Caco-2 (cell line): Measurements from ENCODE around the gene SLC43A3. TPM values are rescaled to one million over a fixed set of nuclear protein-coding genes. Genes with fewer than 3 reads are reported as not detected.
A peak's percentile ranks its signal among the peaks of the same experiment; 100 is the strongest.

Experiments used
- BruUV-seq: library from RNA; stranded (reverse); fragments of 400-500 nt; replicated peaks from 2 replicates; lab custom pipeline; 2021; lab: Mats Ljungman, UMichigan
- CTCF ChIA-PET: fragments of 300-600 bp; sonication (Branson Sonifier 250); formaldehyde crosslinking; loops from one replicate; lab custom pipeline; 2022; ENCODE audit warnings: antibody characterized with exemption; lab: Charles Lee
- POLR2A ChIA-PET: fragments of 300-600 bp; sonication (Branson Sonifier 250); formaldehyde crosslinking; loops from one replicate; lab custom pipeline; 2022; ENCODE audit warnings: antibody characterized with exemption; lab: Charles Lee
- DNase-seq, 2 experiments: peaks; one replicate each; pipeline versions ENCODE4 v3.0.0 to v3.0.0-alpha.2; 2020 to 2022
- H3K27me3 ChIP-seq: replicated peaks from 2 replicates; pipeline ENCODE4 v1.6.0; 2011; ENCODE audit warnings: low read length; ENCODE audit not compliant: control insufficient read depth, insufficient read depth
- H3K36me3 ChIP-seq: 2 replicates; pipeline ENCODE4 v1.5.1; 2011; ENCODE audit warnings: low read length; ENCODE audit not compliant: control insufficient read depth, insufficient read depth
- H3K4me1 ChIP-seq: fragments of 250-450 bp; sonication (Bioruptor Pico); 2 replicates; pipeline ENCODE4 v1.5.1; 2020; ENCODE audit warnings: mild to moderate bottlenecking
- H3K4me3 ChIP-seq: 2 replicates; pipeline ENCODE4 v1.5.1; 2011; ENCODE audit warnings: low read depth, mild to moderate bottlenecking, control low read depth, low read length
- H3K9me3 ChIP-seq: fragments of 250-450 bp; sonication (Bioruptor Pico); 2 replicates; pipeline ENCODE4 v1.5.1; 2020; ENCODE audit warnings: mild to moderate bottlenecking, moderate library complexity
- H3K27ac Mint-ChIP-seq: one replicate; pipeline ENCODE4 v1.8.0; 2022; ENCODE audit warnings: mixed read lengths; ENCODE audit not compliant: unreplicated experiment
- H3K27me3 Mint-ChIP-seq: one replicate; pipeline ENCODE4 v1.8.0; 2022; ENCODE audit warnings: mixed read lengths; ENCODE audit not compliant: insufficient read depth, unreplicated experiment
- H3K36me3 Mint-ChIP-seq: one replicate; pipeline ENCODE4 v1.8.0; 2022; ENCODE audit warnings: mild to moderate bottlenecking, mixed read lengths; ENCODE audit not compliant: insufficient read depth, unreplicated experiment
- H3K4me1 Mint-ChIP-seq: one replicate; pipeline ENCODE4 v1.8.0; 2022; ENCODE audit warnings: low read depth, mixed read lengths; ENCODE audit not compliant: unreplicated experiment
- H3K4me3 Mint-ChIP-seq: one replicate; pipeline ENCODE4 v1.8.0; 2022; ENCODE audit warnings: mild to moderate bottlenecking, moderate library complexity, mixed read lengths; ENCODE audit not compliant: unreplicated experiment
- H3K9me3 Mint-ChIP-seq: one replicate; pipeline ENCODE4 v1.8.0; 2022; ENCODE audit warnings: mixed read lengths; ENCODE audit not compliant: unreplicated experiment
- intact Hi-C: fragments of 100-400 bp; cut with micrococcal nuclease; formaldehyde crosslinking; loops from one replicate; pipeline ENCODE4 v1.10.0; 2022; ENCODE audit not compliant: unreplicated experiment
- total RNA-seq: library from RNA; stranded (reverse); gene quantifications from 2 replicates; pipeline ENCODE4 v1.2.3, GENCODE V29; 2022
- TF ChIP-seq, protein P1 (sequence below), 2 experiments: fragments of 200-600 bp in 1 of 2; IDR thresholded peaks; 1 replicate in 1 of 2; 2 replicates in 1 of 2; pipeline versions ENCODE4 v1.5.1 to v1.8.0; 2011 to 2022; ENCODE audit warnings: antibody characterized with exemption in 1 of 2, control low read depth in 1 of 2, inconsistent platforms in 1 of 2, low read depth in 1 of 2, low read length in 1 of 2, mild to moderate bottlenecking in 1 of 2, moderate library complexity in 1 of 2; ENCODE audit not compliant: insufficient read depth in 1 of 2, severe bottlenecking in 1 of 2, unreplicated experiment in 1 of 2

SLC43A3 gene
- total RNA-seq, 1 experiment from 2014 or later = not detected

DNA sequence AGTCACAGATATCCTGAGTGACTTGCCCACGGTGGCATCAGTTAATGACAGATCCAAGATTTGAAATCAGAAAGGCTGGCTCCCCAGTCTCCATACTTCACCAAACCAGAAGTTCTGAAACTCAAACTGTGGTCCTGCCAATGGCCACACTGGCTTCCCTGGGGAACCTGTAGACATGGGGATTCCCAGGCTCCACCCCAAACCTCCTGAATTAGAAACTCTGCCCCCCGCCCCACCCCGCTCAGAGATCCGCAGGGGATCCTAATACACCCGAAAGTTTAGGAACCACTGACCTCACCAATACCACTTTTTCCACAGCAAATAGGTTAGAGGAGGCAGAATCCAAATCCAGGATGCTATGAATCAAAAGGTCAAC, 48.7 kb upstream of the SLC43A3 start:
- H3K36me3 ChIP-seq = no peaks in the 10 kb centered on the region
- TF ChIP-seq, protein P1, sequence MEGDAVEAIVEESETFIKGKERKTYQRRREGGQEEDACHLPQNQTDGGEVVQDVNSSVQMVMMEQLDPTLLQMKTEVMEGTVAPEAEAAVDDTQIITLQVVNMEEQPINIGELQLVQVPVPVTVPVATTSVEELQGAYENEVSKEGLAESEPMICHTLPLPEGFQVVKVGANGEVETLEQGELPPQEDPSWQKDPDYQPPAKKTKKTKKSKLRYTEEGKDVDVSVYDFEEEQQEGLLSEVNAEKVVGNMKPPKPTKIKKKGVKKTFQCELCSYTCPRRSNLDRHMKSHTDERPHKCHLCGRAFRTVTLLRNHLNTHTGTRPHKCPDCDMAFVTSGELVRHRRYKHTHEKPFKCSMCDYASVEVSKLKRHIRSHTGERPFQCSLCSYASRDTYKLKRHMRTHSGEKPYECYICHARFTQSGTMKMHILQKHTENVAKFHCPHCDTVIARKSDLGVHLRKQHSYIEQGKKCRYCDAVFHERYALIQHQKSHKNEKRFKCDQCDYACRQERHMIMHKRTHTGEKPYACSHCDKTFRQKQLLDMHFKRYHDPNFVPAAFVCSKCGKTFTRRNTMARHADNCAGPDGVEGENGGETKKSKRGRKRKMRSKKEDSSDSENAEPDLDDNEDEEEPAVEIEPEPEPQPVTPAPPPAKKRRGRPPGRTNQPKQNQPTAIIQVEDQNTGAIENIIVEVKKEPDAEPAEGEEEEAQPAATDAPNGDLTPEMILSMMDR (IDR thresholded peaks at IDR 0.05; ENCODE audit: insufficient read depth in 1 of 2, low read depth in 1 of 2, low read length in 1 of 2, severe bottlenecking in 1 of 2, unreplicated experiment in 1 of 2) = no peak
- peaks cover 31% of the 10 kb centered on the region for H3K36me3 Mint-ChIP-seq
- H3K27me3 Mint-ChIP-seq = no peaks in the 10 kb centered on the region
- CTCF ChIA-PET = interaction anchor here (1.0 to 4.8 kb wide), 5 partner anchors 15 to 92 kb away, joined by 3 to 36 read pairs (median 11); partner anchors contain the start of genes RTN4RL2 and UBE2L6
- no peaks in the 10 kb centered on the region for H3K9me3 Mint-ChIP-seq
- no peak for DNase-seq
- BruUV-seq = TSS peak; percentile 48
- peaks cover 16% of the 10 kb centered on the region for H3K4me1 Mint-ChIP-seq
- peaks cover 5% of the 10 kb centered on the region; the same call in 1 of the 2 replicates for H3K4me1 ChIP-seq
- H3K27me3 ChIP-seq = no peaks in the 10 kb centered on the region
- H3K4me3 Mint-ChIP-seq = peak overlapping the region; percentile 87
- H3K27ac Mint-ChIP-seq = peak overlapping the region; percentile 83
- H3K9me3 ChIP-seq = no peaks in the 10 kb centered on the region
- POLR2A ChIA-PET = interaction anchor here (1.1 kb wide), 1 partner anchor 13 kb away, joined by 4 read pairs; no protein-coding TSS in a partner anchor
- intact Hi-C loops = loop anchor here (1.0 to 5.0 kb wide), 4 partner anchors 18 to 167 kb away; no protein-coding TSS in a partner anchor
- peak overlapping the region; percentile 60 for H3K4me3 ChIP-seq

DNA sequence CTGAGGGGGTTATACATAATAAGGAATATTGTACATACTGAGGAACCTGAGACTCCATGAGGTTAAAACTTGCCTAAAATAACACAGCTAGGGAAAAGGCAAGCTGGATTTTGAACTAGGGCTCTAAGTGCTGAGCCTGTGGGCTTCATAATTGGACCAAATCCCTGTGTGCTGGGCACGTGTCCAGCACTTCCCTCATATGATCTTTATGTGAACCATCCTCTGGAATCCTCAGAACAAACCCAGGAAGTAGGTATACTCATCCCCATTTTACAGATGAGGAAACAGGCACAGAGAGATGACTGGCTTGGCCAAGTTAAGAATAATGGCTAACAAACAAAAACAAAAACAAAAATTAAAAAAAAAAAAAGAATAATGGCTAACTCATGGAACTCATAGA, 48.3 kb upstream of the SLC43A3 start:
- Mint-ChIP-seq H3K27me3 (no peaks in the 10 kb centered on the region), H3K4me1 (peaks cover 13% of the 10 kb centered on the region), H3K27ac (no peak overlapping the region), H3K4me3 (peak overlapping the region; percentile 87), H3K36me3 (peaks cover 28% of the 10 kb centered on the region), H3K9me3 (no peaks in the 10 kb centered on the region)
- DNase-seq = no peak
- Histone ChIP-seq H3K4me3 (no peak overlapping the region), H3K4me1 (peaks cover 1% of the 10 kb centered on the region; the same call in 1 of the 2 replicates), H3K9me3 (no peaks in the 10 kb centered on the region), H3K27me3 (no peaks in the 10 kb centered on the region), H3K36me3 (no peaks in the 10 kb centered on the region)
- intact Hi-C loops = loop anchor here (5.0 kb wide), 2 partner anchors 87 to 167 kb away; no protein-coding TSS in a partner anchor
- TF ChIP-seq, protein P1 (IDR thresholded peaks at IDR 0.05; ENCODE audit: insufficient read depth in 1 of 2, low read depth in 1 of 2, low read length in 1 of 2, severe bottlenecking in 1 of 2, unreplicated experiment in 1 of 2) = no peak
- ChIA-PET POLR2A (no interaction called here), CTCF (interaction anchor here (0.7 to 1.1 kb wide), 4 partner anchors 15 to 130 kb away, joined by 3 to 4 read pairs (median 4); no protein-coding TSS in a partner anchor)
- no TSS peak for BruUV-seq

DNA sequence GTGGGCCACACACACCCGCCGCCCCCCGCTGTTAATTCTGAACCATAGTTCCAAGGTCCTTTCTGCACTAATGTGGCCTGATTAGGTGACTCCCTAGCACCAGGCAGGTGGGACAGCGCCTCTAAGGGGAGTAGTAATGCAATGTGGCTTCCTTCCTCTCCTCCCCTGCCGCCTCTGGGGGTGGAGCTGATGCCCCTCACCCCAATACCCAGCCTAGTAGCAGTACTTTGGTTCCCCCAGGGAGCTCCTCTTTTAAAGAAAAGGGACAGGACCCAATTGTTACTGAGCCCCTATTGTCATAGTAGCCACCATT, 47.8 kb upstream of the SLC43A3 start:
- no TSS peak for BruUV-seq
- Mint-ChIP-seq H3K4me1 (peaks cover 9% of the 10 kb centered on the region), H3K27ac (no peak overlapping the region), H3K36me3 (peaks cover 26% of the 10 kb centered on the region), H3K4me3 (peak overlapping the region; percentile 87), H3K27me3 (no peaks in the 10 kb centered on the region), H3K9me3 (no peaks in the 10 kb centered on the region)
- TF ChIP-seq, protein P1 (IDR thresholded peaks at IDR 0.05; ENCODE audit: insufficient read depth in 1 of 2, low read depth in 1 of 2, low read length in 1 of 2, severe bottlenecking in 1 of 2, unreplicated experiment in 1 of 2) = no peak
- no peaks in the 10 kb centered on the region for H3K36me3 ChIP-seq
- H3K27me3 ChIP-seq = no peaks in the 10 kb centered on the region
- no peak for DNase-seq
- intact Hi-C loops = loop anchor here (5.0 kb wide), 2 partner anchors 88 to 168 kb away; no protein-coding TSS in a partner anchor
- H3K4me1 ChIP-seq = no peaks in the 10 kb centered on the region
- no peak overlapping the region for H3K4me3 ChIP-seq
- H3K9me3 ChIP-seq = no peaks in the 10 kb centered on the region
- ChIA-PET CTCF (interaction anchor here (0.7 to 1.1 kb wide), 4 partner anchors 15 to 129 kb away, joined by 3 to 4 read pairs (median 4); no protein-coding TSS in a partner anchor), POLR2A (no interaction called here)
